Fibroblast of pulmonary artery (primary cell): ENCODE results near the gene UGT1A1.

Experiments used
- DNase-seq: peaks from one replicate; pipeline ENCODE4 v3.0.0-alpha.2; 2010; ENCODE audit warnings: low read depth
- H3K4me3 ChIP-seq: replicated peaks from 2 replicates; pipeline ENCODE4 v1.5.1; 2011; ENCODE audit warnings: low read depth, mild to moderate bottlenecking, control low read depth, low read length, moderate library complexity
- TF ChIP-seq, protein P1 (sequence below): IDR thresholded peaks from 2 replicates; pipeline ENCODE4 v1.5.1; 2011; ENCODE audit warnings: mild to moderate bottlenecking, control low read depth, low read length, inconsistent platforms; ENCODE audit errors: missing control alignments

UGT1A1 gene

DNA sequence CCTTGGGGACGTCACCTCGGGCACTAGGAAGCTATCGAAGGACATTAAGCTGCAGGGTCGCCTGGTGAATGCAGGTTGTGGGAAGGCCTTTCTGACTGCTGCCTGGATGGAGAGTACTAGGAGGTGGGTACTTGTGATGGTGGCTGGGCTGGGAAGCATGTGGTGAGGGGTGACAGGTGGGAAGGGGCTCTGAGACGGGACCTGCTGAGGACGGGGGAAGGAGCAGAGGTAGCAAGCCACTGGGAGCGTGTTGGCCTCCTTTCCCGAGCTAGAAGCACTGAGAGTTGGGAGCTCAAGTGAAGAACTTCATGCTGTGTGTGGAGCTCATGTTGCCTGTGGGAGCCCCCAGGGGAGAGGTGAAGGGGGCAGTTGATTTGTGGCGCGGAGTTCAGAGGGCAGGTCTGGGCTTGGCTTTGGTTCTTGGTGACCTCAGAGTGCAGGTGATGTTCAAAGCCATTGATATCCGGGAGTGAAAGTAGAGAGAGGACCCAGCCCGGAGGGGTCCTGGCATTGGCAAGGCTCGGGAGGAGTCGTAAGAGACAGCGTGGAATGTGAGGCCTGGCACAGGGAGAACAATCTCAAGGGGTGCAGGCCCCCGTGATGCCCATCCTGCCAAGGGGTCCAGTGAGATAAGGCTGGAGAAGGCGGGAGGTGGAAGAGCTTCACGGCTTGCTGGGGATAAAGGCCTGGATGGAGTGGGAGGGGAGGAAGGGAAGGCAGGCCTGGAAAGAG lies 31.2 kb downstream of the UGT1A1 start:
- TF ChIP-seq, protein P1, sequence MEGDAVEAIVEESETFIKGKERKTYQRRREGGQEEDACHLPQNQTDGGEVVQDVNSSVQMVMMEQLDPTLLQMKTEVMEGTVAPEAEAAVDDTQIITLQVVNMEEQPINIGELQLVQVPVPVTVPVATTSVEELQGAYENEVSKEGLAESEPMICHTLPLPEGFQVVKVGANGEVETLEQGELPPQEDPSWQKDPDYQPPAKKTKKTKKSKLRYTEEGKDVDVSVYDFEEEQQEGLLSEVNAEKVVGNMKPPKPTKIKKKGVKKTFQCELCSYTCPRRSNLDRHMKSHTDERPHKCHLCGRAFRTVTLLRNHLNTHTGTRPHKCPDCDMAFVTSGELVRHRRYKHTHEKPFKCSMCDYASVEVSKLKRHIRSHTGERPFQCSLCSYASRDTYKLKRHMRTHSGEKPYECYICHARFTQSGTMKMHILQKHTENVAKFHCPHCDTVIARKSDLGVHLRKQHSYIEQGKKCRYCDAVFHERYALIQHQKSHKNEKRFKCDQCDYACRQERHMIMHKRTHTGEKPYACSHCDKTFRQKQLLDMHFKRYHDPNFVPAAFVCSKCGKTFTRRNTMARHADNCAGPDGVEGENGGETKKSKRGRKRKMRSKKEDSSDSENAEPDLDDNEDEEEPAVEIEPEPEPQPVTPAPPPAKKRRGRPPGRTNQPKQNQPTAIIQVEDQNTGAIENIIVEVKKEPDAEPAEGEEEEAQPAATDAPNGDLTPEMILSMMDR: no peak
- no peak for DNase-seq
- no peak overlapping the region for H3K4me3 ChIP-seq

DNA sequence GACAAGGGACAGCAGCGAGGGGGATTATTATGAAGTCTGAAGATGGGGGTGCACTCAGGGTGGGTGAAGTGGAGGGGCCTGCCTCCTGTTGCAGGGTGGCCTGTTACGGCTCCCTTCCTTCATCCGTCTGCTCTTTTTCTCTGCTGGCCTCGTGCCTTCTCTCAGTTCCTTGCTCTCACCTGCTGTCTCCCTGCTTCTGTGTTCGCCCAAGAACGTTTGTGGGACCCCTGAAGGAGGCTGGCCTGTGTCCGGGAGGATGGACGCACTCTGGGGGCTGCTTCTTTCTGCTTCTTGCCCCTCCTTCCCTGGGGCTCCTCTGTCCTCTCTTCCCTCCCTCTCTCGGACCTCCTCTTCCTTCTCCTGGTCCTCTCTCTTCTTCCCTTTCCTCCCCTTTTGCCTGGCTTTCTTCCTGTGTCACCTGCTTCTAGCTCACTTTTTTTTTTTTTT lies 31.8 kb downstream of the UGT1A1 start:
- DNase-seq: no peak
- no peak overlapping the region for H3K4me3 ChIP-seq
- TF ChIP-seq, protein P1: no peak

DNA sequence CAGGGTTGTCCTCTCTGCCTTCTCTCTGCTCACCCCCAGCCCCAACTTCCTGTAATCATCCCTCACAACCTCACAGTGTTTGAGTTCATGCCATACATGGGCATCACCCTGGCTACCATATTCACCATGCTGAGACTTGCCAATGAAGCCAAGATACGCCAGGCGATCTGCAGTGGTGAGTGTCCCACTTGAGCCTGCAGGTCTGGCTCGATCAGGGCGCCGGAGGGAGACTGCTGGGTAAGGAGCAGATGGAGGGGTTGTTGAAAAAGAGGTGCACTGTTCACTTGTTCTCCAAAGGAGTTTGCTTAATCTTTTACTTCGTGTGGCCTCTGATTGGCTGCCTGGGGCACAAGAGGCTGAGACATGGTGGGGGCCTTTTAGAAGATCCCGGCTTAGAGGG lies 32.6 kb downstream of the UGT1A1 start:
- DNase-seq: no peak
- H3K4me3 ChIP-seq: no peak overlapping the region
- TF ChIP-seq, protein P1: no peak

DNA sequence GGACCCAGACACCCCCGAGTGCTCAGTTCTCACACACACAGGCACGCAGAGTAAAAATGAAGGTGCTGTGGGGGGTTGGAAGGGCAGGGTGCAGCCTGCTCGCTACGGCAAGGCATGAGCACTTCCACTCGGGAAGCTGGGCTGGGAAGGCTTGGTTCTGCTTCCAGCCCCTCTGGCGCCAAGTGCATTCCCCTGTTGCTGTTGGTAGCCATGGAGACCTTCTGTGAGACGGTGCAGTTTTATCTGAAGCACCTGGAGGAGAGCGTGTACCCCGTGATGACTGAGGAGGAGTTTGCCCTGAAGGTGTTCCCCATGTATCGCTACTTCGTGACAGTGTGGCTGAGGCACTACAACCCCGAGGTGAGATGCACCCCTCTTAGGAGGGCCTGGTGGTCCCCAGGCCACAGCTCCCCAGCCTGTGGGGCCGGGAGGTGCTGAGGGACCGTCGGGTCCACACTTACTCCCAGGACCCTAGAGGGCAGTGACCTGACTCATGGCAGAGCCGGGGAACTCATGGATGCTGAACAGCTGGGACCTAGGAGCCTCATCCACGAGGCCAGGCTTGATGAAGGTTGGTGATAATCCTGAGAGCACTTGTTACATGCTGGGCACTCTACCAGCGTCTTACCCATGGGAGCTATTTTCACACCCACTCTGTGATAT lies 33.5 kb downstream of the UGT1A1 start:
- no peak for DNase-seq
- no peak overlapping the region for H3K4me3 ChIP-seq
- TF ChIP-seq, protein P1: no peak

DNA sequence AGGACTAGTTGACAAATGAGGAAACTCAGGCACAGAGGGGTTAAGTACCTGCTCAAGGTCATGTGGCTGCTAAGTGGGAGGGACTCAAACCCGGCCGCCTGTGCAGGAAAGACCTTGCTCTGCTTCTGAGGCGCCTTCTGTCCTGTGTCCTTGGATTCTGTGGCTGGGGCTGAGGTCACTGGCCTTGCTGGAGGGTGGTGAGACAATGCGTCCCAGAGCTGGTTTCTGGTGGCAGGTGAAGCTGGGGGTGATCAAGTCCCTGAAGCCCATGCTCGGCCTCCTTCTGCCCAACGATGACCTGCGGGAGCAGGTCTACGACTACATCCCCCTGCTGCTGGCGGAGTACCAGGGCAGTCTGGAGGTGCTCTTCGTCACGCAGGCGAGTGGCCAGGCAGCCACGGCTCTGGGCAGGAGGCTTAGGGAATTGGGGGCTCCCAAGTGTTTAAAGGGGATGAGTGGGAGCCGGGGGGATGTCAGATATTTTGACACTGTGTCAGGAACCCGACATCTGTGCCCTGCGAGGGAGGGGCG lies 34.1 kb downstream of the UGT1A1 start:
- TF ChIP-seq, protein P1: no peak
- DNase-seq: no peak
- H3K4me3 ChIP-seq: no peak overlapping the region

DNA sequence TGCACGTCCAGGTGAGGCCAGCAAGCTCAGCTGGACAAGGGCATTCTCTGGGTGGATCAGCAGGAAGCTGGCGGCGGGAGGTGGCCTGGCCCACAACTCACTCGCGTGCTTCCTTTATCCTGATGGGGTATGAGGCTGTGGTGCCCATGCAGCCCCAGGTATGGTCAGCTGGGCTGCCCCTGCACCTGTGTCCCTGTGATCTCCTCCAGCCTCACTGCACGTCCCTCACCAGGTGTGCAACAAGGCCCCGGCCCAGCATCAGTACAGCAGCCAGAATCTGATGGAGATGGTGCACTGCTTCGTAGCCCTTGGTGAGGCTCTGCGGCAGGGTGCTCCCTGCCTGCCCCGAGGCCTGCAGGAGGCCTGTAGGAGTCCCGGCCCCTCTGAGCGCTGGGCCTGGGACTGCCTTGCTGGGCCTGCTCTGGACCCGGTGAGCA lies 35.7 kb downstream of the UGT1A1 start:
- H3K4me3 ChIP-seq: no peak overlapping the region
- TF ChIP-seq, protein P1: no peak
- no peak for DNase-seq
